ELR (cell line): ENCODE data around the gene ADIPOQ.
A peak's percentile ranks its signal among the peaks of the same experiment; 100 is the strongest.
"Not testable (repeated sequence)": the region's sequence is repeated elsewhere in the genome, so short reads cannot be mapped to it uniquely, and the experiment has no call there.

Experiments
- DNase-seq: peaks from one replicate; pipeline ENCODE4 v3.0.0-alpha.2; 2015; ENCODE audit warnings: low read depth

The ADIPOQ gene

GRCh38 chr3:186826410-186826975 is 16.0 kb upstream of the ADIPOQ start:
- no peak for DNase-seq

GRCh38 chr3:186826976-186827857 is 15.3 kb upstream of the ADIPOQ start:
- DNase-seq: peak; percentile 86

GRCh38 chr3:186828340-186828739 is 14.2 kb upstream of the ADIPOQ start:
- no peak for DNase-seq

GRCh38 chr3:186831798-186832197 is 10.7 kb upstream of the ADIPOQ start:
- DNase-seq: no peak

GRCh38 chr3:186832276-186832675 is 10.2 kb upstream of the ADIPOQ start:
- DNase-seq: no peak

GRCh38 chr3:186839874-186840641 is 2.5 kb upstream of the ADIPOQ start:
- DNase-seq: no peak

GRCh38 chr3:186841620-186842019 is 890 bp upstream of the ADIPOQ start:
- no peak for DNase-seq

- no peak for DNase-seq
Measured at GRCh38 chr3:186843039-186843432, 526 bp downstream of the ADIPOQ start.

- no peak for DNase-seq
Measured at GRCh38 chr3:186844908-186845307, 2.4 kb downstream of the ADIPOQ start.

- DNase-seq: no peak
Measured at GRCh38 chr3:186845756-186846155, 3.2 kb downstream of the ADIPOQ start.

- no peak for DNase-seq
Measured at GRCh38 chr3:186847437-186847836, 4.9 kb downstream of the ADIPOQ start.

- DNase-seq: peak; percentile 56
Measured at GRCh38 chr3:186849374-186849975, 7.0 kb downstream of the ADIPOQ start.

GRCh38 chr3:186851835-186852234 is 9.3 kb downstream of the ADIPOQ start:
- not testable (repeated sequence) for DNase-seq

GRCh38 chr3:186852994-186853393 is 10.5 kb downstream of the ADIPOQ start:
- DNase-seq: no peak

- DNase-seq: no peak
Measured at GRCh38 chr3:186854146-186854545, 11.6 kb downstream of the ADIPOQ start.

- no peak for DNase-seq
Measured at GRCh38 chr3:186854954-186855353, 12.4 kb downstream of the ADIPOQ start.

GRCh38 chr3:186857743-186858142 is 15.2 kb downstream of the ADIPOQ start:
- no peak for DNase-seq

GRCh38 chr3:186865215-186865853 is 22.8 kb downstream of the ADIPOQ start:
- not testable (repeated sequence) for DNase-seq

- not testable (repeated sequence) for DNase-seq
Measured at GRCh38 chr3:186866095-186866494, 23.6 kb downstream of the ADIPOQ start.

GRCh38 chr3:186869253-186870100 is 27.0 kb downstream of the ADIPOQ start:
- DNase-seq: peak; percentile 12
